K562 (cell line): Measurements from ENCODE around the gene MARS1.

Source experiments
- MAFK ChIP-seq: IDR thresholded peaks from 2 replicates; pipeline ENCODE4 v1.6.1; 2011; ENCODE audit warnings: low read length, improper control_type of control experiment
- PML ChIP-seq: IDR thresholded peaks from 2 replicates; pipeline ENCODE4 v1.6.1; 2012; ENCODE audit warnings: low read length, inconsistent platforms
- POLR2A ChIP-seq: fragments of 450-650 bp; conservative IDR thresholded peaks from 2 replicates; pipeline ENCODE4 v1.6.1; 2016
- POLR2AphosphoS2 ChIP-seq: IDR thresholded peaks from 2 replicates; pipeline ENCODE4 v1.6.1; 2012; ENCODE audit warnings: low read length, improper control_type of control experiment
- POLR2AphosphoS5 ChIP-seq: IDR thresholded peaks from 2 replicates; pipeline ENCODE4 v1.6.1; 2011; ENCODE audit warnings: mild to moderate bottlenecking, low read depth, low read length, moderate library complexity; ENCODE audit not compliant: control insufficient read depth, insufficient read depth
- RBBP5 ChIP-seq: fragments of 200-600 bp; sonication (generic); IDR thresholded peaks from 2 replicates; pipeline ENCODE4 v1.6.1; 2012; ENCODE audit warnings: borderline replicate concordance, mild to moderate bottlenecking, low read length, control low read depth, inconsistent platforms; ENCODE audit not compliant: insufficient read depth, poor library complexity, severe bottlenecking
- SMARCA5 ChIP-seq: fragments of 450-650 bp; IDR thresholded peaks from 2 replicates; pipeline ENCODE4 v1.6.1; 2016
- TF ChIP-seq, protein P1 (sequence below), 3 experiments: IDR thresholded peaks in 2 of 3; conservative IDR thresholded peaks in 1 of 3; 2 replicates each; pipeline ENCODE4 v1.5.1; 2011 to 2012; ENCODE audit warnings: low read length in 3 of 3, mild to moderate bottlenecking in 3 of 3, control low read depth in 2 of 3, improper control_type of control experiment in 1 of 3, inconsistent platforms in 1 of 3, low read depth in 1 of 3, mixed read lengths in 1 of 3, moderate library complexity in 1 of 3; ENCODE audit not compliant: insufficient read depth in 2 of 3
- TF ChIP-seq, protein P2 (sequence below): sonication (generic); formaldehyde crosslinking; IDR thresholded peaks from 2 replicates; pipeline ENCODE4 v1.8.0; 2022; ENCODE audit warnings: mild to moderate bottlenecking, missing genetic modification reagents
- TF ChIP-seq, protein P3 (sequence below): sonication (generic); formaldehyde crosslinking; IDR thresholded peaks from 2 replicates; pipeline ENCODE4 v1.8.1; 2022; ENCODE audit warnings: missing genetic modification reagents
- TF ChIP-seq, protein P4 (sequence below), 2 experiments: fragments of 450-650 bp in 1 of 2; sonication (generic) in 1 of 2; formaldehyde crosslinking in 1 of 2; IDR thresholded peaks in 1 of 2; conservative IDR thresholded peaks in 1 of 2; 2 replicates each; pipeline versions ENCODE4 v1.6.1 to v1.8.1; 2016 to 2023; ENCODE audit warnings: mild to moderate bottlenecking in 2 of 2, moderate library complexity in 2 of 2, inconsistent platforms in 1 of 2, missing genetic modification reagents in 1 of 2
- TF ChIP-seq, protein P5 (sequence below): fragments of 200-400 bp; formaldehyde crosslinking; IDR thresholded peaks from 2 replicates; pipeline ENCODE4 v1.6.1; 2017; ENCODE audit warnings: mild to moderate bottlenecking, low read depth, low read length, moderate library complexity
- TF ChIP-seq, protein P6 (sequence below): sonication (generic); formaldehyde crosslinking; IDR thresholded peaks from 2 replicates; pipeline ENCODE4 v1.8.1; 2023; ENCODE audit warnings: mild to moderate bottlenecking, missing genetic modification reagents
- TF ChIP-seq, protein P7 (sequence below), 2 experiments: fragments of 450-650 bp; IDR thresholded peaks; 2 replicates each; pipeline ENCODE4 v1.6.1; 2016; ENCODE audit warnings: mild to moderate bottlenecking in 2 of 2, borderline replicate concordance in 1 of 2, low read depth in 1 of 2, moderate library complexity in 1 of 2

DNA sequence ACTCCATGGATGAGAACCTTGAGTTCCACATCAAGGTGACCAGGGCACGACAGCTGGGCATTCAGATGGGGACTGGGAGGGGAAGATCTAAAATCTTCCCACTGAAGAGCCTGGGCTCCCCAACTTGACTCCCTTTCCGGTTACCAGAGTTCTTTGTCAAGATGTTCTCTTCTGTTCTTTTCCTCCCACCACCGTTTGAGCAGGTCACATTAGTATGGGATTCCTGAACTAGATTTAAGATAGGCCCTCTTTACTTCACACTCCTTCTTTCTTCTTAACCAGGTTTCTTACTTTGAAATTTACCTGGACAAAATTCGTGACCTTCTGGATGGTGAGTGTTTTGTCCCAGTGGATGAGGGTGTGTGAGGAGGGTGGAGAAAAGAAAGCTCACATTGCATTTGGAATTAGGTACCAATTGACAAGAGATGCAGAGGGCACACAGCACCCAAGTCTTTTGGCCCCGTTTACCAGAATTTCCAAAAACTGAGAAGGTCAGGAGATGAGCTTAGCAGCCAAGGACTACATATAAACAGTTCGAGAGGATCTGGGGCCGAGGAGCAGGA lies 76.4 kb downstream of the MARS1 start:
- TF ChIP-seq, protein P1, sequence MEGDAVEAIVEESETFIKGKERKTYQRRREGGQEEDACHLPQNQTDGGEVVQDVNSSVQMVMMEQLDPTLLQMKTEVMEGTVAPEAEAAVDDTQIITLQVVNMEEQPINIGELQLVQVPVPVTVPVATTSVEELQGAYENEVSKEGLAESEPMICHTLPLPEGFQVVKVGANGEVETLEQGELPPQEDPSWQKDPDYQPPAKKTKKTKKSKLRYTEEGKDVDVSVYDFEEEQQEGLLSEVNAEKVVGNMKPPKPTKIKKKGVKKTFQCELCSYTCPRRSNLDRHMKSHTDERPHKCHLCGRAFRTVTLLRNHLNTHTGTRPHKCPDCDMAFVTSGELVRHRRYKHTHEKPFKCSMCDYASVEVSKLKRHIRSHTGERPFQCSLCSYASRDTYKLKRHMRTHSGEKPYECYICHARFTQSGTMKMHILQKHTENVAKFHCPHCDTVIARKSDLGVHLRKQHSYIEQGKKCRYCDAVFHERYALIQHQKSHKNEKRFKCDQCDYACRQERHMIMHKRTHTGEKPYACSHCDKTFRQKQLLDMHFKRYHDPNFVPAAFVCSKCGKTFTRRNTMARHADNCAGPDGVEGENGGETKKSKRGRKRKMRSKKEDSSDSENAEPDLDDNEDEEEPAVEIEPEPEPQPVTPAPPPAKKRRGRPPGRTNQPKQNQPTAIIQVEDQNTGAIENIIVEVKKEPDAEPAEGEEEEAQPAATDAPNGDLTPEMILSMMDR (IDR thresholded peaks at IDR 0.05 in 2 of 3, conservative IDR thresholded peaks at IDR 0.05 in 1 of 3; ENCODE audit: insufficient read depth in 2 of 3, low read depth in 1 of 3, low read length in 3 of 3) = no peak
- no peak for TF ChIP-seq RBBP5
- TF ChIP-seq MAFK = no peak
- TF ChIP-seq, protein P2, sequence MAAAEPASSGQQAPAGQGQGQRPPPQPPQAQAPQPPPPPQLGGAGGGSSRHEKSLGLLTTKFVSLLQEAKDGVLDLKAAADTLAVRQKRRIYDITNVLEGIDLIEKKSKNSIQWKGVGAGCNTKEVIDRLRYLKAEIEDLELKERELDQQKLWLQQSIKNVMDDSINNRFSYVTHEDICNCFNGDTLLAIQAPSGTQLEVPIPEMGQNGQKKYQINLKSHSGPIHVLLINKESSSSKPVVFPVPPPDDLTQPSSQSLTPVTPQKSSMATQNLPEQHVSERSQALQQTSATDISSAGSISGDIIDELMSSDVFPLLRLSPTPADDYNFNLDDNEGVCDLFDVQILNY (CRISPR knock-in tag) = no peak
- no peak for TF ChIP-seq POLR2A
- TF ChIP-seq, protein P3, sequence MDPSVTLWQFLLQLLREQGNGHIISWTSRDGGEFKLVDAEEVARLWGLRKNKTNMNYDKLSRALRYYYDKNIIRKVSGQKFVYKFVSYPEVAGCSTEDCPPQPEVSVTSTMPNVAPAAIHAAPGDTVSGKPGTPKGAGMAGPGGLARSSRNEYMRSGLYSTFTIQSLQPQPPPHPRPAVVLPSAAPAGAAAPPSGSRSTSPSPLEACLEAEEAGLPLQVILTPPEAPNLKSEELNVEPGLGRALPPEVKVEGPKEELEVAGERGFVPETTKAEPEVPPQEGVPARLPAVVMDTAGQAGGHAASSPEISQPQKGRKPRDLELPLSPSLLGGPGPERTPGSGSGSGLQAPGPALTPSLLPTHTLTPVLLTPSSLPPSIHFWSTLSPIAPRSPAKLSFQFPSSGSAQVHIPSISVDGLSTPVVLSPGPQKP = no peak
- TF ChIP-seq, protein P4, sequence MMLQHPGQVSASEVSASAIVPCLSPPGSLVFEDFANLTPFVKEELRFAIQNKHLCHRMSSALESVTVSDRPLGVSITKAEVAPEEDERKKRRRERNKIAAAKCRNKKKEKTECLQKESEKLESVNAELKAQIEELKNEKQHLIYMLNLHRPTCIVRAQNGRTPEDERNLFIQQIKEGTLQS (IDR thresholded peaks at IDR 0.05) = no peak
- TF ChIP-seq, protein P4 (CRISPR knock-in tag; conservative IDR thresholded peaks at IDR 0.05) = no peak
- TF ChIP-seq, protein P5, sequence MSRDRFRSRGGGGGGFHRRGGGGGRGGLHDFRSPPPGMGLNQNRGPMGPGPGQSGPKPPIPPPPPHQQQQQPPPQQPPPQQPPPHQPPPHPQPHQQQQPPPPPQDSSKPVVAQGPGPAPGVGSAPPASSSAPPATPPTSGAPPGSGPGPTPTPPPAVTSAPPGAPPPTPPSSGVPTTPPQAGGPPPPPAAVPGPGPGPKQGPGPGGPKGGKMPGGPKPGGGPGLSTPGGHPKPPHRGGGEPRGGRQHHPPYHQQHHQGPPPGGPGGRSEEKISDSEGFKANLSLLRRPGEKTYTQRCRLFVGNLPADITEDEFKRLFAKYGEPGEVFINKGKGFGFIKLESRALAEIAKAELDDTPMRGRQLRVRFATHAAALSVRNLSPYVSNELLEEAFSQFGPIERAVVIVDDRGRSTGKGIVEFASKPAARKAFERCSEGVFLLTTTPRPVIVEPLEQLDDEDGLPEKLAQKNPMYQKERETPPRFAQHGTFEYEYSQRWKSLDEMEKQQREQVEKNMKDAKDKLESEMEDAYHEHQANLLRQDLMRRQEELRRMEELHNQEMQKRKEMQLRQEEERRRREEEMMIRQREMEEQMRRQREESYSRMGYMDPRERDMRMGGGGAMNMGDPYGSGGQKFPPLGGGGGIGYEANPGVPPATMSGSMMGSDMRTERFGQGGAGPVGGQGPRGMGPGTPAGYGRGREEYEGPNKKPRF = no peak
- TF ChIP-seq, protein P6, sequence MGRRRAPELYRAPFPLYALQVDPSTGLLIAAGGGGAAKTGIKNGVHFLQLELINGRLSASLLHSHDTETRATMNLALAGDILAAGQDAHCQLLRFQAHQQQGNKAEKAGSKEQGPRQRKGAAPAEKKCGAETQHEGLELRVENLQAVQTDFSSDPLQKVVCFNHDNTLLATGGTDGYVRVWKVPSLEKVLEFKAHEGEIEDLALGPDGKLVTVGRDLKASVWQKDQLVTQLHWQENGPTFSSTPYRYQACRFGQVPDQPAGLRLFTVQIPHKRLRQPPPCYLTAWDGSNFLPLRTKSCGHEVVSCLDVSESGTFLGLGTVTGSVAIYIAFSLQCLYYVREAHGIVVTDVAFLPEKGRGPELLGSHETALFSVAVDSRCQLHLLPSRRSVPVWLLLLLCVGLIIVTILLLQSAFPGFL = no peak
- TF ChIP-seq SMARCA5 = no peak
- TF ChIP-seq PML = no peak
- TF ChIP-seq, protein P7, sequence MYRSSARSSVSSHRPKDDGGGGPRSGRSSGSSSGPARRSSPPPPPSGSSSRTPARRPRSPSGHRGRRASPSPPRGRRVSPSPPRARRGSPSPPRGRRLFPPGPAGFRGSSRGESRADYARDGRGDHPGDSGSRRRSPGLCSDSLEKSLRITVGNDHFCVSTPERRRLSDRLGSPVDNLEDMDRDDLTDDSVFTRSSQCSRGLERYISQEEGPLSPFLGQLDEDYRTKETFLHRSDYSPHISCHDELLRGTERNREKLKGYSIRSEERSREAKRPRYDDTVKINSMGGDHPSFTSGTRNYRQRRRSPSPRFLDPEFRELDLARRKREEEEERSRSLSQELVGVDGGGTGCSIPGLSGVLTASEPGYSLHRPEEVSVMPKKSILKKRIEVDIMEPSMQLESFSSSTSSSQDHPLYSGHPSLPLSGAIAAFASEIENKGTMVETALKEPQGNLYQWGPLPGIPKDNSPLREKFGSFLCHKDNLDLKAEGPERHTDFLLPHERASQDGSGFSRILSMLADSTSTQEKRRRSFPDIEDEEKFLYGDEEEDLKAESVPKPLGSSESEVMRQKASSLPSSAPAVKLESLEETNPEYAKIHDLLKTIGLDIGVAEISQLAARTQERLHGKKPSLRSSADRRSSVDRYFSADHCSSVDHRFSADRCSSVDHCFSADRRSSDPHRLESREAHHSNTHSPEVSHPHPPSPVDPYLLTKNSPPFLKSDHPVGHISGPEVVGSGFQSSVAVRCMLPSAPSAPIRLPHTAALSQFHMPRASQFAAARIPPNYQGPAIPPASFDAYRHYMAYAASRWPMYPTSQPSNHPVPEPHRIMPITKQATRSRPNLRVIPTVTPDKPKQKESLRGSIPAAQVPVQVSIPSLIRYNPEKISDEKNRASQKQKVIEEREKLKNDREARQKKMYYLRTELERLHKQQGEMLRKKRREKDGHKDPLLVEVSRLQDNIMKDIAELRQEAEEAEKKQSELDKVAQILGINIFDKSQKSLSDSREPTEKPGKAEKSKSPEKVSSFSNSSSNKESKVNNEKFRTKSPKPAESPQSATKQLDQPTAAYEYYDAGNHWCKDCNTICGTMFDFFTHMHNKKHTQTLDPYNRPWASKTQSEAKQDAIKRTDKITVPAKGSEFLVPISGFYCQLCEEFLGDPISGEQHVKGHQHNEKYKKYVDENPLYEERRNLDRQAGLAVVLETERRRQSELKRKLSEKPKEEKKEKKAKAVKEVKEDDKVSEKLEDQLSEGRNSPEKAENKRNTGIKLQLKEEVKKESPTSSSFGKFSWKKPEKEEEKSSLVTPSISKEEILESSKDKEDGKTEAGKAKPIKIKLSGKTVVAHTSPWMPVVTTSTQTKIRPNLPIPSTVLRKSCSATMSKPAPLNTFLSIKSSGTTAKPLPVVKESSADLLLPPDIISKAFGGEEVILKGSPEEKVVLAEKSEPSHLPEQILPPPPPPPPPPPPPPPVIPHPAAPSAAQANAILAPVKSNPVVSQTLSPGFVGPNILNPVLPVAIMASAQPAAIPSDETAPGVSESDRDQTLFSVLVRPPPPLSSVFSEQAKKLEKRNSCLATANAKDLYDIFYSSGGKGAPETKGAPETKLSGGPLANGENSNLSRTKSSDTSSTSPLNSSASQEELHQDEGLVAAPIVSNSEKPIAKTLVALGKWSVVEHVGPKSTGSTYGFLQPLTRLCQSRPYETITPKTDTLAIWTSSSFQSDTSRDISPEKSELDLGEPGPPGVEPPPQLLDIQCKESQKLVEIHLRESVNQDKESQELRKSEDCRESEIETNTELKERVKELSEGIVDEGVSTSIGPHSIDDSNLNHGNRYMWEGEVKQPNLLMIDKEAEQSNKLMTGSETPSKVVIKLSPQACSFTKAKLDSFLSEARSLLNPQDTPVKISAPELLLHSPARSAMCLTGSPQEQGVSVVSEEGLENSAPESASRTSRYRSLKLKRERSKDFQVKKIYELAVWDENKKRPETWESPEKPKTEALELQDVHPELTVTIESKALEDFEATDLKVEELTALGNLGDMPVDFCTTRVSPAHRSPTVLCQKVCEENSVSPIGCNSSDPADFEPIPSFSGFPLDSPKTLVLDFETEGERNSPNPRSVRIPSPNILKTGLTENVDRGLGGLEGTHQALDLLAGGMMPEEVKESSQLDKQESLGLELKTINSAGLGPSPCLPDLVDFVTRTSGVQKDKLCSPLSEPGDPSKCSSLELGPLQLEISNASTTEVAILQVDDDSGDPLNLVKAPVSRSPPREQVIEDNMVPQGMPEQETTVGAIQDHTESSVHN (IDR thresholded peaks at IDR 0.05; ENCODE audit: borderline replicate concordance in 1 of 2, low read depth in 1 of 2) = no peak
- TF ChIP-seq POLR2AphosphoS5 = no peak
- no peak for TF ChIP-seq POLR2AphosphoS2
